ENCODE measurements around the gene SHISA6.
"Not testable (repeated sequence)": the region's sequence is repeated elsewhere in the genome, so short reads cannot be mapped to it uniquely, and the experiment has no call there.

Gene SHISA6

DNA sequence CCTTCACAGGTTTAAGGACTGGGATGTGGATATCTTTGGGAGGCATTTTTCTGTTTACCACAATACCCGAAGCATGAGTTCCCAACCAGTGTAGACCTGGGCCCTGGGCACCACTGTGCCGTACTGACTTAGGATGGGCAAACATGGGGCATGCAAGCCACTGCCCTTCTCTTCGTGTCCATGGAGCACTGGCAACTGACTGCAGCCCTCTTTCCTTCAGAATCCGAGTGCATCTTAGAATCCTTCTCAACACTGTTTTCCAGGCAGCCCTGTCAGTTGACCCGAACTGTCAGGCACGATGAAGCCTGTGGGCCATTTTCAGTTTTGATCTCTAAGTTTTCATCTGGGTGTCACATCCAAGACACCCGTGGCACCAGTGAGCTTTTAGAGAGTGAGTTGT, 59.2 kb downstream of the SHISA6 start:
- H3K4me3 ChIP-seq, result no peak overlapping the region
- H3K27ac ChIP-seq, result no peak overlapping the region

DNA sequence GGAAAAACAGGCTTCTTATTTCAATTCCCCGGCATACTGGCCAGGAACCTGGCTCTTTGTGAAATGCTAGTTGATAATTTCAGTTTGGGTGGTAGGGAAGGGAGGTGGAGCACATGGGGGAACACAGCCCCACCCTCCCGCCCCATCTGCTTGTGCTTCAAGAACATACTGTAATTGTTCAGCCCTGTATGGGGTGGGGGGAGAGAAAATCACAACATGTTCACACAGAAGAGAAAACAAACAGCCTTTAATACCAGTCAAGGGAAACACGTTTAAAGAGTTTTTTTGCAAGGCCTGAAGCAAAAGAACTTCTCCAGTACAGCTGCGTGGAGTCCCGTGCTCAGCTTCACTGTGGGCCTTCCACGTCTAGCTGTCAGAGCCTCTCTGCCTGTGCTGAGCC, 59.7 kb downstream of the SHISA6 start:
- Histone ChIP-seq H3K27ac (no peak overlapping the region), H3K4me3 (no peak overlapping the region)

- H3K4me3 ChIP-seq, result not testable (repeated sequence)
These were observed 60.9 kb downstream of the SHISA6 start for GRCh38 chr17:11301874-11302273.

GRCh38 chr17:11302401-11303186, 61.6 kb downstream of the SHISA6 start:
- Histone ChIP-seq H3K27ac (no peak overlapping the region), H3K4me3 (no peak overlapping the region)

More at GRCh38 chr17:11301874-11302273, 60.9 kb downstream of the SHISA6 start:
- H3K27ac ChIP-seq, result not testable (repeated sequence)

- H3K4me3 ChIP-seq, result no peak overlapping the region
- H3K27ac ChIP-seq, result no peak overlapping the region
These were observed 62.9 kb downstream of the SHISA6 start for GRCh38 chr17:11303773-11304394.

DNA sequence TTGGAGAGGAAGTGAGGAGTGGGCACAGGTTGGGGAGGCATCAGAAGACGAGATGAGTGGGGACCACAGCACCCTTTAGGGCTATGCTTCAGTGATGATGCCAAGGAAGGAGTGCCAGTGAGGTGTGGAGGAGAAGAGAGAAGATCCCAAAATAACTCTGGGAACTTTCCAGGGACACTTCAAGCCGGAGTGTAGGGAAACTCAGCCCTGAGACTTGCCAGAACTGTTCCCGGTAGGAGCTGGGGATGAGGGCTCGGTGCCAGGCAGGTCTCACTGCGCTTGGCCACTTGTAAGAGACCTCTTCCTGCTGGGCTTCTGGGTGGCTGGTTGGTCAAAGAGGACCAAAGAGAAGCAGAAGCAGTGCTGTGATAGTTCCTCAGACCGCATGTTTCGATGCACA, 63.6 kb downstream of the SHISA6 start:
- no peak overlapping the region for H3K27ac ChIP-seq
- H3K4me3 ChIP-seq, result no peak overlapping the region

DNA sequence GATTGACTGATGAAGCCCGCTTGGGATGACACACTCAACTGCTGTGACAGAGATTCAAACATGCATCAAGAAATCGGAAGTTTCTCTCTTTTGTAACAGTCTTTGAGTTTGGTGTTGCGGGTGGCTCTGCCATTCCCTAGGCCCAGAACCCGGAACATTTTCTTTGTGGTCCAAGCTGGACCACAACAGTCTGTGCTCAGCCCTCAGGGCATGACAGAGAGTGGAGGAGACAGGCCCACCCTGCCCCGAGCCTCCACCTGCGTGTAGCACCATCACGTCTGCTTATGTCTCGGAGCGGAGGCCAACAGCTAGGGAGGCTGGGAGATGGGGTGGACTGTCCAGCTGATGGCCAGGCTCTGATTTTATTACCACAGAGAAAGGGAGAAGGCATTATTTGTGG, 64.5 kb downstream of the SHISA6 start:
- no peak overlapping the region for H3K27ac ChIP-seq
- H3K4me3 ChIP-seq, result no peak overlapping the region

DNA sequence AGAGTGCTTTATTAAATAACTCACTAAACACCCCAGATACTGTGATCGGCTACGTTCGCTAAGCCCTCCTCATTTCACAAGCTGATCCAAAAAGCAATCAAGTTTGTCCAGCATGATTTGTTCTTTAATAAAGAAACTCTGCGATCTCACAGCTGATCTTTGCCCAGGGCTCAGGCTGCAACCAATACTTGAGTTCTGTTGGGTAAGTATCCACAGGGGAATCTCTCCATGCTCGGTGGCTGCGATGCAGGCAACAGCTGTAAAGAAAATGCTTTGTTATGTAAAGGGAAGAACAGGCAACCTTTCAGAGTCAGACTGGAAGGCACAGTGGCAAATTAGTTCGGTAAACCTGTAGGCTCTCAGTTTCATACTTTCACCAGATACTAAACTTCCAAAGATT, 67.5 kb downstream of the SHISA6 start:
- H3K4me3 ChIP-seq, result no peak overlapping the region
- no peak overlapping the region for H3K27ac ChIP-seq

DNA sequence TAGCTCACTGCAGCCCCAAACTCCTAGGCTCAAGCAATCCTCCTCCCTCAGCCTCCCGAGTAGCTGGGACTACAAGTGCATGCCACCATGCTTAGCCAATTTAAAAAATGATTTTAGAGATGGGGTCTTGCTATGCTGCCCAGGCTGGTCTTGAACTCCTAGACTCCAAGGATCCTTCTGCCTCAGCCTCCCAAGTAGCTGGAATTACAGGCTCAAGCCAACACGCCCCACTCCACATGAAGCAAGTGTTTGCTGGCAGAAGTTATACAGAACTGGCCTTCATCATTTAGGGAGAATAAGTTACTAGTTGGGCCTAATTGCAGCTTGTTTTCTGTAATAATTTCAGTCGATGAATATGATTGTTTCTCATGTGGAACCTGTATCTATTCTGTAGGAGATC, 68.0 kb downstream of the SHISA6 start:
- Histone ChIP-seq H3K4me3 (no peak overlapping the region), H3K27ac (no peak overlapping the region)

GRCh38 chr17:11309850-11310249, 68.8 kb downstream of the SHISA6 start:
- Histone ChIP-seq H3K4me3 (no peak overlapping the region), H3K27ac (no peak overlapping the region)

DNA sequence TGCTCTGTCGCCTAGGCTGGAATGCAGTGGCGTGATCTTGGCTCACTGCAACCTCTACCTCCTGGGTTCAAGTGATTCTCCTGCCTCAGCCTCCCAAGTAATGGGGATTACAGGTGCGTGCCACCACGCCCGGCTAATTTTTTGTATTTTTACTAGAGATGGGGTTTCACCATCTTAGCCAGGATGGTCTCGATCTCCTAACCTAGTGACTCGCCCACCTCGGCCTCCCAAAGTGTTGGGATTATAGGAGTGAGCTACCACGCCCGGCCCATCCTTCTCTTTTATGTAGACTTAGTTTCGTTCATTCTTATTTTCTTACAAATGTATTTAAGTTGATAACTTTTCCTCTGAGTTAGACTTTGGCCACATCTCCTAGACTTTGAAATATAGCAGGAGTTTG, 75.4 kb downstream of the SHISA6 start:
- not testable (repeated sequence) for H3K27ac ChIP-seq, H3K4me3 ChIP-seq

GRCh38 chr17:11318207-11318606, 77.2 kb downstream of the SHISA6 start:
- no peak overlapping the region for H3K27ac ChIP-seq
- no peak overlapping the region for H3K4me3 ChIP-seq

GRCh38 chr17:11319894-11320293, 78.9 kb downstream of the SHISA6 start:
- Histone ChIP-seq H3K27ac (no peak overlapping the region), H3K4me3 (no peak overlapping the region)

DNA sequence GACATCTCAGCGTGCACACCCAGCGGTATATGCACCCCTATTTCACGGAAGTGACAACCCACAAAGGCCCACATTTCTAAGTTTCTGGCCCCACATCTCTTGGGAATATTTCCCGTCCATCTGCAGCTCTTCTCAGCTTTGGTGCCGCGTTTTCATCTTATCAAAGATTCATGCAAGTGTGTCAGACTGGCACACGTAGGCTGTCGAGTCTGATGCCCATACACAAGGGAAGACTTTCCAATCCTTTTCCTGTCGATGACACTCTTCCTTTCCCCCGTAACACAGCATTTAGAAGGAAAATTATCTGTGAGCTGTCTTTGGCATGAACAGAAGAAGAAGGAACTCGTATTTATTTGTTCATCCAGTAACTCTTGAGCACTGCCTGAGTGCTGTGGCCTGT, 83.0 kb downstream of the SHISA6 start:
- H3K4me3 ChIP-seq, result no peak overlapping the region
- no peak overlapping the region for H3K27ac ChIP-seq

- Histone ChIP-seq H3K4me3 (no peak overlapping the region), H3K27ac (no peak overlapping the region)
These were observed 83.9 kb downstream of the SHISA6 start for GRCh38 chr17:11324846-11325420.

DNA sequence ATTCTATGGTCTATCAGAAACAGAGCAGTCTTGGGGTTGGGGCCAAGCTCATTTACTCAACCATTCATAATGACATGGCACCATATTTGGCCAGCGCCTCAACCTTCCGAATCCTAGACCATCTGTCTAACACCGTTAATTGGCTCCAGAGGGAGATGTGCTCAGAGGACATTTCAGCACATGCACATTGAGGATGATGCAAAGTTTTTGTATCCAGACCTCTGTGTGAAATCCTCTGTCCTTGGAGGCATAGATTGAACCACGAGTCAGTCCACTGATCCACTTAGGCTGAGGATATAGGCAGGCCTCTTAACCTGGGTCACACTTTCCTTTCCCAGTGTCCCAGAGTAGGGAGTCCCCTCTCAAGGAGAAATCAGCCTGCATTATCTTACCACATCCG, 85.5 kb downstream of the SHISA6 start:
- Histone ChIP-seq H3K4me3 (no peak overlapping the region), H3K27ac (no peak overlapping the region)

- H3K27ac ChIP-seq, result no peak overlapping the region
- no peak overlapping the region for H3K4me3 ChIP-seq
These were observed 87.8 kb downstream of the SHISA6 start for GRCh38 chr17:11328770-11329169.

- Histone ChIP-seq H3K27ac (no peak overlapping the region), H3K4me3 (no peak overlapping the region)
These were observed 89.0 kb downstream of the SHISA6 start for GRCh38 chr17:11330006-11330405.

DNA sequence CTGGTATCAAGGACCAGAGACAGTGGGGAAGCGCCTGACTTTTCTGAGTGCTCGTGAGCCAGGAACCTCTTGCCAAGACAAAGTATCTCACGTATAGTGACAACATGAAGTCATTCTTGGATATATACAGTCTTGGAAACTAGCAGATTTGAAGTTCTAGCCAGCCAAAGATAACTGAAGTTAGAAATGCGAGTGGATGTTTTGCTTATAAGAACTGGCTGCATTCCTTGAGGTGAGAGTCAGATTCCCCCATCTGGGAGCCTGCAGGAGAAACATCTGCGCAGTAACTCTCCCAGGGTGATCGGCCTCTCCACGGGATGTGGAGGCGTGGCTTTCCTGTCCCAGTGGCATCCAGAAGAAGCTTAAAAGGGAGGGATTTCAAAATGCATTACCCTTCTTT, 89.8 kb downstream of the SHISA6 start:
- no peak overlapping the region for H3K27ac ChIP-seq
- H3K4me3 ChIP-seq, result no peak overlapping the region

DNA sequence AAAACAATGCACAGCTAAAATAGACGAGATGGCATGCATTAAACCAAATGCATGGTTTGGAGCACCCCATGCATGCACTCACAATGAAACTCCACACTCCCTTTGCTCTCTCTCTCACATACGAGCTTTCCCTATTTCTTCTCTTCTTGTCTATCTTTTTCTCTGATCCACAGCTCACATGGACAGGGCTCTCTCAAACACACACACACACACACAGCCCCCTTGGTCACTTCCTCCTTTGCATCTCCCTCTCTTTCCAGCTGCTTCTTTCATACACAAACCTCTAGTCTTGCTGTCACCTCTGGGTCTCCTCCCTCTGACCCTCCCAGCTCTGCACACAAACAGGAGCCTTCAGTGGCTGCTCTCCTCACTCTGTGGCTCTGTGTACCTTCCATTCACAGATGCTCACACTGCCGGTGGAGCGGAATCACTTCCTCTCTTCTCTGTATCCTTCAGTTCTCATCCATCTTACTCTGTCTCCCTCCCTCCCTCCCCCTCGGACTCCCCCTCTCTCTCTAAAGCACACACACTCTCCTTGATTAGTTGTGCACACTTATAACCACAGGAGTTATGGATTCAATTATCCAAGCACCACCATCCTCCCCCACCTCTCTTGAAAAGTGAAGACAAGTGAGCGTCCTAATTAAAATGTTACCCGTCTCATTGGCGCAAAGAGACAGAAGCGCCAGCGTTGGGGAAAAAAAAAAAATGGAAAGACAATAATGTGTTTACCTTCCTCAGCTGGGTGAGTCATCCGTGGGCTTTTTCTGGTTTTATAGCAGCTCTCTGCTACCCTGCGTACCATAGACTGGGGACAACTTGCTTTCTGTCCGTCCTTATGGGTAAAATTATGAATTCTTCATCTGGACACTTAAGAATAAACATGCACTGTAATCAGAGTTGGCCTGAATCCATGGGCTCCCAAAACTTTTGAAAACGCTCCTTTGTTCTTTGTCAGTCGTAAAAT, 90.8 kb downstream of the SHISA6 start:
- Histone ChIP-seq H3K4me3 (no peak overlapping the region), H3K27ac (no peak overlapping the region)

Data from skin epidermis (tissue), 12 donors.